Measurements from ENCODE around the gene AMBRA1.
A peak's percentile ranks its signal among the peaks of the same experiment; 100 is the strongest.

Gene AMBRA1

DNA sequence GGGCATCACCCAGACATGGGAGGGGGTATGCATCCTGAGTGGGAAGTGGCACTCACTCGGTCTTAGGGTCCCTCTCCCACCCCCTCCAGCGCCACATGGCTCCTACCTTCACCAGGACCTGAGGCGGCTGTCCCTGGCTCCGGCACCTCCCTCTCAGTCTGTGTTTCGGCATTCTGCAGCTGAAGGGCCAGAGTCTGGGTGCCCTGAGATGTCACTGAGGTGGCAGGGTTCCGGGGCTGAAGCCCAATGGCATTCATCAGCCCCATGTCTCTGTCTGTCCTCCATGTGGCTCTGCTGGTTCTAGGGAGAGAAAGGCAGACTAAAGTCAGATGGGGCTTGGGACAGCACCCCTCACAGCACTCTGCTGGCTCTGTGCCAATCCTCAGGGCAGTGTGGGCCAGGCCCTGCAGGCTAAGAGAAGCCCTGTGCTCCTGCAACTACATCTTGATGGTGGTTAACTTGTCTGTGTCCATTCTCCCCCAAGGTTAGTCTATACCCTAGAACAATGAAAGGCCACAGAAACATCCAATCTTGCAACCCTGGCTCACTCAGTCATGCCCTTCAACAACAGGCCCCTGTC lies 185.3 kb downstream of the AMBRA1 start:
- H3K9me3 ChIP-seq (ENCODE audit: control insufficient read depth, insufficient read depth, low read length): no peaks in the 10 kb centered on the region
- H3K36me3 ChIP-seq (ENCODE audit: insufficient read depth, low read length): peaks cover 8% of the 10 kb centered on the region
- no peaks in the 10 kb centered on the region for H3K4me1 ChIP-seq (ENCODE audit: insufficient read depth, low read length)
- no peak overlapping the region for H3K9ac ChIP-seq (ENCODE audit: low read depth, low read length)

DNA sequence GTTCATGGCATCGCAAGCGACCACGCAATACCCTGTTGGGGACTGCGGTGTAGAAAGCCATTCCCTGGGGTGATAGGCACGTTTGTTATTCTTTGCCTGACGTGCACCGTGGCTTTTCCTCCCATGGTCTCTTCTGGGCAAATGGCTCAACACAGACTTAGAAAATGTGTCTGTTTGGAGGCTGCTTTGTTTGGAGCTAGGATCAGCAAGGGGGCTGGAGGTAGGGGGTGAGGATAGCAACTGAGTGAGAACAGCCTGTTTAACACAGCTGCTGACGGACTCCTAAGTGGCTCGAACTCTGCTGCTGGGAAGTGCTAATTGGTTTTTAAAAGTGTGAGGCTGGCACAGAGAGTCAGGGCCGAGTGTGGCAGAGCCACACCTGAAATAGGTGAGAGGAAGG lies 186.2 kb downstream of the AMBRA1 start:
- Histone ChIP-seq H3K9me3 (ENCODE audit: control insufficient read depth, insufficient read depth, low read length) (no peaks in the 10 kb centered on the region), H3K4me1 (ENCODE audit: insufficient read depth, low read length) (no peaks in the 10 kb centered on the region), H3K36me3 (ENCODE audit: insufficient read depth, low read length) (peaks cover 8% of the 10 kb centered on the region), H3K9ac (ENCODE audit: low read depth, low read length) (no peak overlapping the region)

DNA sequence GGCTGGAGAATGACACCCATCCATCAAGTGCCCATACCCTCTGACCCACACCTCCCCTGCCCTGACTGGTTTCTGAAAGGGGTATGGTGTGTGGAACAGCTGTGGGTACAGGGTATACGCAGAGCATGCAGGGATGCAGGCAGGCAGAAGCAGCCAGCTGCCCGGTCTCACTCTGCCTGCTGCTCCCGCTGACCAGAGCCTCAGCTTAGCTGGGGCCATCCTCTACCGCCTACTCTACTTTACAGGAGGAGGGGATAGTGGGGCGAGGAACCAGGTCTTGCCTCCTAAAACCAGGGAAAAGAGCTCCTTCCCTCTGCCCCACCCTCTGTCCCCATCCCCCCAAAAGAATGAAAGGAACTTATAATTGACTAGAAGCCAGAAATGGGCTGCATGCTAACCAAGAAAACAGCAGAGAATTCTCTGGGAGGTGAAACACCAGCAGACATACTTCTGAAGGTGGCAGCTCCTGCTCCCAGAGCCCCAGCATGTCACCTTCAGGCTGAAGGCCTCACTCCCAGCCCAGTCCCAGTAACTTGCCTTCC lies 189.3 kb downstream of the AMBRA1 start:
- H3K9ac ChIP-seq (ENCODE audit: low read depth, low read length): no peak overlapping the region
- H3K36me3 ChIP-seq (ENCODE audit: insufficient read depth, low read length): peaks cover 8% of the 10 kb centered on the region
- no peaks in the 10 kb centered on the region for H3K4me1 ChIP-seq (ENCODE audit: insufficient read depth, low read length)
- no peaks in the 10 kb centered on the region for H3K9me3 ChIP-seq (ENCODE audit: control insufficient read depth, insufficient read depth, low read length)

- H3K9ac ChIP-seq (ENCODE audit: low read depth, low read length): no peak overlapping the region
- no peaks in the 10 kb centered on the region for H3K9me3 ChIP-seq (ENCODE audit: control insufficient read depth, insufficient read depth, low read length)
- H3K4me1 ChIP-seq (ENCODE audit: insufficient read depth, low read length): no peaks in the 10 kb centered on the region
- H3K36me3 ChIP-seq (ENCODE audit: insufficient read depth, low read length): peaks cover 8% of the 10 kb centered on the region
Measured at GRCh38 chr11:46402957-46403902, 190.6 kb downstream of the AMBRA1 start.

- Histone ChIP-seq H3K4me1 (ENCODE audit: insufficient read depth, low read length) (peaks cover 6% of the 10 kb centered on the region; the same call in 1 of the 2 replicates), H3K9me3 (ENCODE audit: control insufficient read depth, insufficient read depth, low read length) (no peaks in the 10 kb centered on the region; the same call in 1 of the 2 replicates), H3K9ac (ENCODE audit: low read depth, low read length) (no peak overlapping the region), H3K36me3 (ENCODE audit: insufficient read depth, low read length) (no peaks in the 10 kb centered on the region)
Measured at GRCh38 chr11:46397526-46397925, 196.3 kb downstream of the AMBRA1 start.

DNA sequence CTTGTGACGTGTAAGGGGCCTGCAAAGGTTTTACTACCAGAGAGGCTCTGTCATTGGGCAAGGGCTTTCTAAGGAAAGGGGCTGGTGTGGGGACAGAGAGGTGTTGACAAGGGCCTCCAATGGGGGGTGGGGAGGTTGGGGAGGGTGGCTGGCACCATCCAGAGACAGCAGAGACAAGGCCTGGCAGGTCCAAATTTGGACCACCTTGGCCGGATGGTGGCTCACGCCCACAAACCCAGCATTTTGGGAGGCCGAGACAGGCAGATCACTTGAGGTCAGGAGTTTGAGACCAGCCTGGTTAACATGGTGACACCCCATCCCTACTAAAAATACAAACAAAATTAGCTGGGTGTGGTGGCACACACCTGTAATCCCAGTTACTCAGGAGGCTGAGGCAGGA lies 200.1 kb downstream of the AMBRA1 start:
- Histone ChIP-seq H3K9me3 (ENCODE audit: control insufficient read depth, insufficient read depth, low read length) (no peaks in the 10 kb centered on the region; the same call in 1 of the 2 replicates), H3K9ac (ENCODE audit: low read depth, low read length) (no peak overlapping the region), H3K36me3 (ENCODE audit: insufficient read depth, low read length) (no peaks in the 10 kb centered on the region), H3K4me1 (ENCODE audit: insufficient read depth, low read length) (peaks cover 8% of the 10 kb centered on the region; the same call in 1 of the 2 replicates)

GRCh38 chr11:46393231-46393616 lies 200.6 kb downstream of the AMBRA1 start:
- peak overlapping the region; percentile 60; the same call in 1 of the 2 replicates for H3K9ac ChIP-seq (ENCODE audit: low read depth, low read length)
- peaks cover 9% of the 10 kb centered on the region; the same call in 1 of the 2 replicates for H3K4me1 ChIP-seq (ENCODE audit: insufficient read depth, low read length)
- H3K36me3 ChIP-seq (ENCODE audit: insufficient read depth, low read length): no peaks in the 10 kb centered on the region
- no peaks in the 10 kb centered on the region; the same call in 1 of the 2 replicates for H3K9me3 ChIP-seq (ENCODE audit: control insufficient read depth, insufficient read depth, low read length)

DNA sequence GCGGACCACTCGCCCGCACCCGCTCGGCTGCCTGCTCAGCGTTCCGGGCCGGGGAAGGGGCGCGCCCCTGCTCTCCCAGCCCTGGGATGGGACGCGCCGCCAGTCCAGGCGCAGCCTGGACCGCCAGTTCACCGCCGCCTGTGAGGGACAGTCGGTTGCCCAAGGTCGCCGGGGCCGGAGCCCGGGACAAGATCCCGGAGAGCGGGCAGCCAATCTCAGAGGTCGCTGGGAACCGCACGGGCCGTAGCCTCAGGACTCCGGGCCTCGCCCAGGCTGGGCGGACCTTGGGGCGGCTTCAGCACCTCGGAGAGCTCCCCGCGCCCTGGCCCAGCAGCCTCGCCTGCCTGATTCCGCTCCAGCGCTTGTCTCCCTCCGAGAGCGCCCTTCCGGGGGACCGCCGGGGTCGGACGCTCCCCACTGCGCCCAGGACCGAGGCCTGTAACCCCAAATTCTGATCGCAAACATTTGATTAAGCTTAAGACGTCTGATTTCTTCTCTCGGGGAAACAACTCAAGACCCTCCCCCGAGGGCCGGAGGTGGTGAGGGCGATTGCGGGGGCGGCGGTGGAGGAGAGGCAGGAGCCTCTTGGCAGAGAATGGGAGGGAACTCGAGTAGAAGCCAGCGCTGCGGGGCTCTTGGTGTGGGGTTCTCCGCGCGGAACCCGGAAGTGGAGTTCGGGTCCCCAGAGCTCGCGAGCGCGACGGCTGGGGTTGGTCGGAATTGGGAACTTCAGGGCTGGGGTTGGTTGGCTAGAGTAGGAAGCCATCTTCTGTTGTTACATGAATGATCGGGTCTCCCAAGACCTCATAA lies 201.2 kb downstream of the AMBRA1 start:
- H3K9ac ChIP-seq (ENCODE audit: low read depth, low read length): peak overlapping the region; percentile 60; the same call in 1 of the 2 replicates

DNA sequence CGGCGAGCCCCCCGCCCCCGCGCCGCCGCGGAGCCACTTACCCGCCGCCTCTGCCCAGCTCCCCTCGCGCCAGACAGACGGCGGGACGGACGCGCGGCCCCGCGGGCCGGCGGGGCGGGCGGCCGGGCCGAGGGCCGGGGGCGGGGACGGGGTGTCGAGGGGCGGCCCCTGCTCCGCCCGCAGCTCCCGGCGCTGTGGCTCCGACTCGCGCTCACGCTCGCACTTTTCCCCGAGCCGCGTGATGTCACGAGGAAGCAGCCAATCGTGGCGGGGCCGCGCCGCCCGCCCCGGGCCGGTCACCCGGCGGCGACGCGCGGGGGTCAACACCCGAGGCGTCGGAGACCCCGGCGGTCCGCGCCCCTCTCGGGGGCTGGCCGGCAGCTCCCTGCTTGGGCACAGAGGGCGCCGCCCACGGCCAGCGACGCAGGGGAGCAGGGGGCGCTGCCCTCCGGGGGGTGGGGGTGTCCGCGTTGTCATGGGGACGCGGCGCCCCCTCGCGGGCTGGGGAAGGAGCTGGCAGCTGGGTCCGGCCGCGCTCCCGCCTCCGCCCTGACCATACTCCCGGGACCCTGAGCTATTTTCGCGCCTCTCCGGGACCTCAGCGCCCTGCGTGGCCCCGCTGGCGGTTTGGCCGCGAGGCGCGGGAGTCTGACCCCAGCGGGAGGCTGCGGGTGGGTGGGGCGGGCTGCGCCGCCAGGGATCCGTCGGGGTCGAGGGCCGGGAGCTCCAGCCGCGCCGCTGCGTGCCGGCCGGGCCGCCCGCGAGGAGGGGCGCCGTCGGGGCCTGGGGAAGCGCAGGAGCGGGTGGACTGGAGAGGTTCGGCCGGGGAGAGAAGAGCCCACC lies 202.0 kb downstream of the AMBRA1 start, which contains the start of gene CHRM4:
Gene CHRM4, minus strand, starts transcription at position 199 of the 843 bp plus-strand sequence. CDS start 5,219 bp downstream, outside the sequence.
- peaks cover 15% of the 10 kb centered on the region; the same call in 1 of the 2 replicates for H3K4me1 ChIP-seq (ENCODE audit: insufficient read depth, low read length)
- H3K36me3 ChIP-seq (ENCODE audit: insufficient read depth, low read length): no peaks in the 10 kb centered on the region
- H3K9me3 ChIP-seq (ENCODE audit: control insufficient read depth, insufficient read depth, low read length): no peaks in the 10 kb centered on the region; the same call in 1 of the 2 replicates
- H3K9ac ChIP-seq (ENCODE audit: low read depth, low read length): peak within 1 kb of the TSS; percentile 65; the same call in 1 of the 2 replicates

More for the DNA sequence above, 201.2 kb downstream of the AMBRA1 start:
- Histone ChIP-seq H3K36me3 (ENCODE audit: insufficient read depth, low read length) (no peaks in the 10 kb centered on the region), H3K9me3 (ENCODE audit: control insufficient read depth, insufficient read depth, low read length) (no peaks in the 10 kb centered on the region; the same call in 1 of the 2 replicates), H3K4me1 (ENCODE audit: insufficient read depth, low read length) (peaks cover 12% of the 10 kb centered on the region; the same call in 1 of the 2 replicates)

- no peaks in the 10 kb centered on the region for H3K36me3 ChIP-seq (ENCODE audit: insufficient read depth, low read length)
- peak overlapping the region; percentile 60; the same call in 1 of the 2 replicates for H3K9ac ChIP-seq (ENCODE audit: low read depth, low read length)
- H3K4me1 ChIP-seq (ENCODE audit: insufficient read depth, low read length): peaks cover 15% of the 10 kb centered on the region; the same call in 1 of the 2 replicates
- H3K9me3 ChIP-seq (ENCODE audit: control insufficient read depth, insufficient read depth, low read length): no peaks in the 10 kb centered on the region; the same call in 1 of the 2 replicates
Measured at GRCh38 chr11:46391186-46391577, 202.6 kb downstream of the AMBRA1 start.

- H3K36me3 ChIP-seq (ENCODE audit: insufficient read depth, low read length): no peaks in the 10 kb centered on the region
- no peaks in the 10 kb centered on the region; the same call in 1 of the 2 replicates for H3K9me3 ChIP-seq (ENCODE audit: control insufficient read depth, insufficient read depth, low read length)
- H3K4me1 ChIP-seq (ENCODE audit: insufficient read depth, low read length): peaks cover 15% of the 10 kb centered on the region; the same call in 1 of the 2 replicates
- peak overlapping the region; percentile 65; the same call in 1 of the 2 replicates for H3K9ac ChIP-seq (ENCODE audit: low read depth, low read length)
Measured at GRCh38 chr11:46390331-46391171, 203.3 kb downstream of the AMBRA1 start.
